Effector memory CD8-positive, alpha-beta T cell (primary cell): ENCODE measurements around the gene IREB2.

Experiments used
- ATAC-seq: fragments of 150-1000 bp; cut with Tn5 transposase; replicated peaks from 2 replicates; pipeline ENCODE4 v1.10.0; 2021; ENCODE audit warnings: mild to moderate bottlenecking, moderate library complexity
- DNase-seq, 3 experiments: peaks; one replicate each; pipeline ENCODE4 v3.0.0; 2021
- H3K27ac Mint-ChIP-seq, 2 donors: one replicate each; pipeline ENCODE4 v1.8.0; 2022; ENCODE audit warnings: mild to moderate bottlenecking in 2 of 2, mixed read lengths in 2 of 2, moderate library complexity in 2 of 2
- H3K27me3 Mint-ChIP-seq, 2 donors: one replicate each; pipeline ENCODE4 v1.8.0; 2022; ENCODE audit warnings: mixed read lengths in 2 of 2
- H3K36me3 Mint-ChIP-seq: one replicate; pipeline ENCODE4 v1.8.0; 2022; ENCODE audit warnings: mild to moderate bottlenecking, moderate library complexity, mixed read lengths; ENCODE audit not compliant: insufficient read depth
- H3K4me1 Mint-ChIP-seq, 2 donors: one replicate each; pipeline ENCODE4 v1.8.0; 2022; ENCODE audit warnings: low read depth in 2 of 2, mixed read lengths in 2 of 2
- H3K4me3 Mint-ChIP-seq, 2 donors: one replicate each; pipeline ENCODE4 v1.8.0; 2022; ENCODE audit warnings: mild to moderate bottlenecking in 2 of 2, mixed read lengths in 2 of 2, moderate library complexity in 2 of 2
- H3K9me3 Mint-ChIP-seq, 2 donors: one replicate each; pipeline ENCODE4 v1.8.0; 2022; ENCODE audit warnings: mixed read lengths in 2 of 2

Gene IREB2

DNA sequence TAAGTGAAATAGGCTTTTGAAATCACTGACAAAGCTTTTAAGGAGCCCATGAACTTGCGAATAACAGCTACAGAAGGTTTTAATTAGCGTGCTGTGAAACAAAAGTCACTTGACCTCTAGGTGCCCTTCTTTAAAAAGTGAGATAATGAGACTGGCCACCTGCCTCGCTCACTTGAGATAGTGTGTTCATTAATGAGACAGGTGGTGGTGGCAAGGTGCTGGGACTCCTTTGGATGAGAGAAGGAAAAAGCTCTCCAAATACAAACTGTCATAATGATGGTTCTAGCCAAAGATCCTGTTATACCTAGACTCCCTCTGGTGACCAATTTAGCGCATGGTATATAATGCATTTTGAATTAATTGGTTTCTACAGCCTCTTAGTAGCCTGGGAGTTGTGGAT lies 22.7 kb upstream of the IREB2 start:
- DNase-seq: no peak
- H3K4me1 Mint-ChIP-seq: no peaks in the 10 kb centered on the region
- no peak overlapping the region for H3K27ac Mint-ChIP-seq
- H3K4me3 Mint-ChIP-seq: no peak overlapping the region
- H3K9me3 Mint-ChIP-seq: no peaks in the 10 kb centered on the region
- H3K27me3 Mint-ChIP-seq: peaks cover 6 to 49% of the 10 kb centered on the region in 2 donors
- no peaks in the 10 kb centered on the region for H3K36me3 Mint-ChIP-seq
- ATAC-seq: no peak

DNA sequence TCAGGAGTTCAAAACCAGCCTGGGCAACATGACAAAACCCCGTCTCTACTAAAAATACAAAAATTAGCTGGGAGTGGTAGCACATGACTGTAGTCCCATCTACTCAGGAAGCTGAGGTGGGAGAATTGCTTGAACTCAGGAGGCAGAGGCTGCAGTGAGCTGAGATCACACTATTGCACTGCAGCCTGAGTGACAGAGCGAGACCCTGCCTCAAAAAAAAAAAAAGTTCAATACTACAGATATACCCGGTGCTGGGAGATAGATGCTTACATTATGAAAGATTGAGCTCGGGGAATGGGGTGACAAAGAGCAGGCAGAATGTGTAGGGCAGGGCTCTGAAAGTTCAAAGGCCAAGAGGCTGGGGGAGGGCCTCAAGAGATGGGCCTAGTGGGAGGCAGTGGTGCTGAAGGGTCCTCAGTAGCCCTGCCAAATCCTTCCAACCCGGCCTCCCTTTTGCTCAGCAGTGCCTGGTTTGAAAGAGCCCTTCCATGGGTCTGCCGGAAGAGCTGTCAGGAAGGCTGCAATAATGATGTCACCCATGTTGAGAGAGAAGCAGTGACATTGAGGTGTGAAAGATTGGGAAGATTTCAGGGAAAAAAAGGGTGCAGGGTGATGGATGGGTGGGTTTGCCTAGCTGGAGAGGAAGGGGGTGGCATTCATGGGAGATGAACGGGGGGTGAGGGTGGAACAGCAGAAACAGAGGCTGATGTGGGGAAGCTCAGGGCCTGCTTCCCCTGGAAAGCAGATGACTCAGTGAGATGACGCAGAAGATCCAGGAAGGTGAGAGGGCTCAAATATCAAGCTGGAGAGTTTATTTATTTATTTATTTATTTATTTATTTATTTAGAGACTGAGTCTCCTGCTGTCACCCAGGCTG lies 20.0 kb upstream of the IREB2 start:
- H3K36me3 Mint-ChIP-seq: no peaks in the 10 kb centered on the region
- peaks cover 0 to 39% of the 10 kb centered on the region in 2 donors for H3K27me3 Mint-ChIP-seq
- H3K4me1 Mint-ChIP-seq: peaks cover 0 to 3% of the 10 kb centered on the region in 2 donors
- no peak overlapping the region for H3K4me3 Mint-ChIP-seq
- DNase-seq (no peak), ATAC-seq (no peak)
- peak overlapping the region in 1 of 2 donors; percentile 24 for H3K27ac Mint-ChIP-seq
- H3K9me3 Mint-ChIP-seq: no peaks in the 10 kb centered on the region

DNA sequence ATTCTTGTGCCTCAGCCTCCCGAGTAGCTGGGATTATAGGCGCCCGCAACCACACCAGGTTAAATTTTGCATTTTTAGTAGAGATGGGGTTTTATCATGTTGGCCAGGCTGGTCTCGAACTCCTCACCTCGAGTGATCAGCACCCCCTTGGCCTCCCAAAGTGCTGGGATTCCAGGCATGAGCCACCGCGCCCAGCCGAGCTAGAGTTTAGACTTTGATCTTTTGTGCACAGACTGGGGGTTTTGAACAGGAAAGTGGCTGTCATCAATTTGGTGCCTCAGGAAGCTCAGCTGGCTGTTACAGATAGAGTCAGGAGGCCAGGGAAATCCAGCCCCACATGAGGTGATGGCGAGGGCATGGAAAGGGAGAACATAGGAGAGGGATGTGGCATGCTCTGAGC lies 19.3 kb upstream of the IREB2 start:
- Mint-ChIP-seq H3K36me3 (no peaks in the 10 kb centered on the region), H3K27me3 (peaks cover 0 to 42% of the 10 kb centered on the region in 2 donors), H3K27ac (no peak overlapping the region), H3K4me1 (peaks cover 0 to 3% of the 10 kb centered on the region in 2 donors), H3K4me3 (no peak overlapping the region), H3K9me3 (no peaks in the 10 kb centered on the region)
- ATAC-seq (no peak), DNase-seq (no peak)

DNA sequence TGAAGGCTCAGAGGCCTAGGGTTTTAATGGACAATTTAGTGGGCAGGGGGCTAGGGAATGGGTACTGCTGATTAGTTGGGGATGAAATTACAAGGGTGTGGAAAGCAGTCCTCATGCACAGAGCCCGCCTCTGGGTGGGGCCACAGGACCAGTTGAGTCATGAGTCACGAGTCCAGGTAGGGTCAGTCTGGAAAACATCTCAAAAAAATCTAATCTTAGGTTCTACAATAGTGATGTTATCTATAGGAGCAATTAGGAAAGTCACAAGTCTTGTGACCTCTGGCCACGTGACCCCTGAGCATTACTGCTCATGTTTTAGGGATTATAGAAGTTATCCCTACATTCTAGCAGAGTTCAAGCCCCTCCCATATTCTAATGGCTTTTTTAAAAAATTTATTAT lies 18.6 kb upstream of the IREB2 start:
- DNase-seq (no peak), ATAC-seq (no peak)
- Mint-ChIP-seq H3K4me1 (peaks cover 0 to 3% of the 10 kb centered on the region in 2 donors), H3K27me3 (peaks cover 7 to 42% of the 10 kb centered on the region in 2 donors), H3K9me3 (no peaks in the 10 kb centered on the region), H3K4me3 (no peak overlapping the region), H3K36me3 (no peaks in the 10 kb centered on the region), H3K27ac (no peak overlapping the region)

DNA sequence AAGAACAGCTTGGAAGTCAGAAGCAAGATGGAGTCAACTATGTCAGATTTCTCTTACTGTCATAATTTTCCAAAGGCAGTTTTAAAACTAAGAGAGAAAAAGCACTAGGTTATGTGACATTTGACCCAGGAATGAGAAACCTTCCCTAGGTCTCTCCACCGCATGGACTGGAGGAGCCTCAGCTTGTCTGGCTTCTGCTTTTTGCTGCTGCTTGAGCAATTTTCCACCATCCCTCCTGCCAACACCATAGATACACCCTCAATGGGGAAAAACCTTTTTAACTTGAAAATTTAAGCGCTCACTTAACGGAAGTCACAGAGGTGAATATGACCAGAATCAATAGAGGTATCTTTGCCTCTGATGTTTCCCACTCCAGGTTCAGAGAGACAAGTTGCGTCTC lies 17.8 kb upstream of the IREB2 start:
- peaks cover 0 to 3% of the 10 kb centered on the region in 2 donors for H3K4me1 Mint-ChIP-seq
- ATAC-seq: no peak
- H3K27me3 Mint-ChIP-seq: peaks cover 9 to 42% of the 10 kb centered on the region in 2 donors
- no peak for DNase-seq
- H3K36me3 Mint-ChIP-seq: no peaks in the 10 kb centered on the region
- H3K27ac Mint-ChIP-seq: no peak overlapping the region
- no peak overlapping the region for H3K4me3 Mint-ChIP-seq
- no peaks in the 10 kb centered on the region for H3K9me3 Mint-ChIP-seq

DNA sequence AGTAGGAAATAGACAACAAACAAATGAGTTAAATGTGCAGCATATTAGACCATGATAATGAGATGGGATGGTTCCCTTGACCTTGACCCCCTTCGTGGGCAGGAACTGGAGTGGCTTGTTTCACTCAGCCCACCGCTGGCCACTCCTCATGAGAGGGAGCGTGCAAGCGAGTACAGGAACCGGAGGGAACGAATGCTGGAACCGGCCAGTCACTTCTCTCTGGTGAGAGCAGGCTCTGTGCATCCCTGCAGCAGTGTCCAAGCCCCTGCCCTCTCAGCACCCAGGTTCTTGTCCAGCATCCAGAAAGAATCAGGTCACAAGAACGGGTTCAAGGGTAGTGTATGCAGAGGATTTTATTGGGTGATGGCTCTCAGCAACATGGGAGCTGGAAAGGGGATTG lies 17.2 kb upstream of the IREB2 start:
- Mint-ChIP-seq H3K4me3 (no peak overlapping the region), H3K27me3 (peaks cover 9 to 46% of the 10 kb centered on the region in 2 donors), H3K27ac (no peak overlapping the region), H3K36me3 (no peaks in the 10 kb centered on the region), H3K9me3 (no peaks in the 10 kb centered on the region), H3K4me1 (peaks cover 0 to 3% of the 10 kb centered on the region in 2 donors)
- ATAC-seq (no peak), DNase-seq (no peak)

DNA sequence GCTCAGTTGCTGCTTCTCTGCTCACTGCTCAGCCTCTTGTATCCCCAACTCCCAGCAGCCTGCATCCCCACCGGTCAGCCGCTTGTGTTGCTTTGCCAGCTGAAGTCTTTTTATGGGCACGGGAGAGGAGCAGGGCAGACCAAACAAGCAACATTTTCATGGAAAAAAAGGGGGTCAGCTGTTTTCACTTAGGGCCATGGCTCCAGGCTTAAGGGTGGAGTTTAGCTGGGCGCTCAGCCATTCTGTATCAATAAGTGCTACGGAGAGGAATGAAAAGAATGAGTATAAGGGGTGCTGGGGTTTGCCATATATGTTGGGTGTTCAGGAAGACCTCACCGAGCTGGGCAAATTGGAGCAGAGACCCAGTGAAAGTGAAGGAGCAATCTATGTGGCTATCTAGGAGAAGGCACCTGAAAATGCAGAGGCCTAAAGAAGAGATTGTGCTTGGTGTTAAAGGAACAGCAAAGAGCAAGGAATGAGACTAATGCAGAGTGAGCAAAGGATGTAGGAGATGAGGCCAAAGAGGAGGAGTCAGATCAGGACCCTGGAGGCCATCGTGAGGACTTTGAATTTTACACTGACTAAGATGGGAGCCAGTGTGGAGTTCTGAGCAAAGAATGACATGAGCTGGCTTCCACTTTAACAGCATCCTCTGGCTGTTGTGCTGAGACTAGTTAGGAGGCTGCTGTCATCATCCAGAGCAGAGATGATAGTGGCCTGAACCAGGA lies 16.6 kb upstream of the IREB2 start:
- ATAC-seq (no peak), DNase-seq (no peak)
- no peak overlapping the region for H3K4me3 Mint-ChIP-seq
- no peak overlapping the region for H3K27ac Mint-ChIP-seq
- no peaks in the 10 kb centered on the region for H3K9me3 Mint-ChIP-seq
- peaks cover 9 to 46% of the 10 kb centered on the region in 2 donors for H3K27me3 Mint-ChIP-seq
- H3K36me3 Mint-ChIP-seq: no peaks in the 10 kb centered on the region
- H3K4me1 Mint-ChIP-seq: peaks cover 0 to 5% of the 10 kb centered on the region in 2 donors

DNA sequence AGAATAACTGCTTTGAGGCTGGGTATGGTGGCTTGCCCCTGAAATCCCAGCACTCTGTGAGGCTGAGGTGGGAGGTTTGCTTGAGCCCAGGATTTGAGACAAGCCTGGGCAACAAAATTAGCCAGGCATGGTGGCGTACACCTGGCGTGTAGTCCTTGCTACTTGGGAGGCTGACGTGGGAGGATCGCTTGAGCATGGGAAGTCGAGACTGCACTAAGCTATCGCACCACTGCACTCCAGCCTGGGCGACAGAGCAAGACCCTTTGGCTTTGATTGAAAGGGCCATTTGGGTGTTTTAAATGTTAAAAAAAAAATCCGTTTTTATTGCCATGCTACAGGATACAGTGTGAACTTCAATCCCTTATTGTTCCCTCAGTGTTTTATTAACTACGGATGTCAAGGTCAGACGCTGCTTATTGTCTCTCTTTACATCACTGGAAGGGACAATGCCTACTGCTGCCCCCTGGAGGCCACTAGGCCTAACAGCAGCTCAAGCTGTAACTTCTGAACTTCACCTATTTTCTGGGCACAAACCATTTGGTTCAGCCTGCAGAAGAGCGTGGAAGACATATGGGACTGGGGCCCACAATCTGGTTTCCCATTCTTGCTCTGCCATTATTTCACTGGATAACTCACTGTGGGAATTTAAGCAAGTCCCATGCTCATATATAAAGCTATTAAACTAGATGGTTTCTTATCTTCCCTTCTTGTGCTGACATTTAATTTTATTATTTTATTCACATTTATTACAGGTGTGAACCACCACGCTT lies 15.3 kb upstream of the IREB2 start:
- Mint-ChIP-seq H3K27me3 (peaks cover 9 to 45% of the 10 kb centered on the region in 2 donors), H3K4me1 (peaks cover 0 to 5% of the 10 kb centered on the region in 2 donors), H3K27ac (no peak overlapping the region), H3K9me3 (no peaks in the 10 kb centered on the region), H3K36me3 (no peaks in the 10 kb centered on the region), H3K4me3 (no peak overlapping the region)
- DNase-seq: peak; percentile 51 to 64 (median 55)
- peak; percentile 89 for ATAC-seq

DNA sequence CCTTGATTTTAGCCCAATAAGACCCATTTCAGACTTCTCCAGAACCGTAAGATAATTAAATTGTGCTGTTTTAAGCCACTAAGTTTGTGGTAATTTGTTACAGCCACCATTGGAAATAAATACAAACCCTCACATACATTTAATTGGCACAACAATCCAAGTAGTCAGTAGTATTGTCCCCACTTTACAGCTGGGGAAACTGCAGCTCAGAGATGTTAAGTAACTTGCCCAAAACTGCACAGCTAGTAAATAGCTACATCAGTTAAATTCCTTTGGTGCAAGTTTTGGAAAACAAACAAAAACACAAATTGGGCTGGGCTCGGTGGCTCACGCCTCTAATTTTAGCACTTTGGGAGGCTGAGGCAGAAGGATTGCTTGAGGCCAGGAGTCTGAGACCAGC lies 13.3 kb upstream of the IREB2 start:
- H3K9me3 Mint-ChIP-seq: no peaks in the 10 kb centered on the region
- ATAC-seq (no peak), DNase-seq (no peak)
- peaks cover 16 to 38% of the 10 kb centered on the region in 2 donors for H3K27me3 Mint-ChIP-seq
- no peaks in the 10 kb centered on the region for H3K36me3 Mint-ChIP-seq
- peaks cover 0 to 5% of the 10 kb centered on the region in 2 donors for H3K4me1 Mint-ChIP-seq
- no peak overlapping the region for H3K27ac Mint-ChIP-seq
- H3K4me3 Mint-ChIP-seq: no peak overlapping the region

DNA sequence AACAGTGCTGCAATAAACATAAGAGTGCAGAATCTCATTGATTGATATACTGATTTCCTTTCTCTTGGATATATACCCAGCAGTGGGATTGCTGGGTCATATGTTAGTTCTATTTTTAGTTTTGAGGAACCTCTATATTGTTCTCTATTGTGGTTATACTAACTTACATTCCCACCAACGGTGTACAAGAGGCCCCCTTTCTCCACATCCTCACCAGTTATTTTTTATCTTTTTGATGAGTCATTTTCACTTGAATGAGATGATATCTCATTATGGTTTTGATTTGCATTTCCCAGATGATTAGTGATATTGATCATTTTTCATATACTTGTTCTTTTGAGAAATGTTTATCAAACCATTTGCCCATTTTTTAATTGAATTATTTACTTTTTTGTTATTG lies 12.4 kb upstream of the IREB2 start:
- DNase-seq (no peak), ATAC-seq (no peak)
- Mint-ChIP-seq H3K27me3 (peaks cover 26 to 48% of the 10 kb centered on the region in 2 donors), H3K27ac (no peak overlapping the region), H3K9me3 (no peaks in the 10 kb centered on the region), H3K4me3 (no peak overlapping the region), H3K36me3 (no peaks in the 10 kb centered on the region), H3K4me1 (peaks cover 0 to 5% of the 10 kb centered on the region in 2 donors)

DNA sequence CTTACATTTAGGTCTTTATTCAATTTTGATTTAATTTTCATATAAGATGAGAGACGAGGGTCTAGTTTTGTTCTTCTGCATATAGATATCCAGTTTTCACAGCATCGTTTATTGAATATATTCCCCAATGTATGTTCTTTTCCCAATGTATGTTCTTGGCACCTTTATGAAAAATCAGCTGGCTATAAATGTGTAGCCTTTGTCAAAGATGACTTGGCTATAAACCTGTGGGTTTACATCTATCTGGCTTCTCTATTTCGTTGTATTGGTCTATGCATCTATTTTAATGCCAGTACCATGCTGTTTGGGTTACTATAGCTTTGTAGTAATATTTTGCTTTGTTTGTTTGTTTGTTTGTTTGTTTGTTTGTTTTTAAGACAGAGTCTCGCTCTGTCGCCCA lies 11.7 kb upstream of the IREB2 start:
- DNase-seq (no peak), ATAC-seq (no peak)
- H3K36me3 Mint-ChIP-seq: no peaks in the 10 kb centered on the region
- H3K4me3 Mint-ChIP-seq: no peak overlapping the region
- H3K27ac Mint-ChIP-seq: no peak overlapping the region
- peaks cover 32 to 54% of the 10 kb centered on the region in 2 donors for H3K27me3 Mint-ChIP-seq
- H3K4me1 Mint-ChIP-seq: peaks cover 0 to 5% of the 10 kb centered on the region in 2 donors
- H3K9me3 Mint-ChIP-seq: no peaks in the 10 kb centered on the region

DNA sequence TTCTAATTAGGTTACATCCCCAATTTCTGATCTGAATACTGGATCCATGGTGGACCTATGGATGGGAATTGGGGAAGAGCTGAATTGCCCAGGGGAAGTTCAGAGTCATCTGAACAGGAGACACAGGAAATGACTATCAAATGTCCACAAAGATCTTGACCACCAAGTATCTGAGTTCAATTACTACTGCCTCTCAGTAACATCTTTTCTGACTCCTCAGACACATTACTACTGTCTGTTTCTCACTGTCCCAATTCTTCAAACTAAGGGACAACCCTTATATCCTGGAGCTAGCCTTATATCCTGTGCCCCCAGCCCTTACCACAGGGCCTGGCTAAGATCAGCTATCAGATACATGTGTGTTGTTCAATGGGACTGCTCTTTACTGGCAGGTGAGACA lies 10.1 kb upstream of the IREB2 start:
- Mint-ChIP-seq H3K9me3 (no peaks in the 10 kb centered on the region), H3K4me1 (peaks cover 0 to 2% of the 10 kb centered on the region in 2 donors), H3K27me3 (peaks cover 40 to 63% of the 10 kb centered on the region in 2 donors), H3K36me3 (no peaks in the 10 kb centered on the region), H3K27ac (no peak overlapping the region), H3K4me3 (no peak overlapping the region)
- ATAC-seq (no peak), DNase-seq (no peak)

DNA sequence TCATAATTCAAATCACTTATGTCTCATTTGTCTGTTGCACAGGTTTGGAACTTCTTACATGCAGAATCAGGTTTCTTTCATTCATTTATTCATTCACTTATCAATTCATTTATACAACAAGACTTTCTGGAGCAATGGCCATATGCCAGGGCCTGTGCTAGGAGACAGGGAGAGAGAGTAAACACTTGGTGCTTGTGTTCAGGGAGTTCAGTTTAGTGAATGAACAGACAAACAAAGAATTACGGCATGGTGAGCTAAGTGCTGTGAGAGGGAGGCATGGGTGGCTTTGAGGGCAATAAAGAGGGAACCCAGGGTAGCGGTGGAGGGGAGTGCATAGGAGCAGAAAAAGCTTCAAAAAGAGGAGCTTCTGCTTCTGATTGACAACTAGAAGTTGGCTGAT lies 8.5 kb upstream of the IREB2 start:
- Mint-ChIP-seq H3K27me3 (peaks cover 37 to 57% of the 10 kb centered on the region in 2 donors), H3K36me3 (peaks cover 4% of the 10 kb centered on the region), H3K4me1 (peaks cover 0 to 2% of the 10 kb centered on the region in 2 donors), H3K9me3 (no peaks in the 10 kb centered on the region), H3K4me3 (no peak overlapping the region), H3K27ac (no peak overlapping the region)
- ATAC-seq (no peak), DNase-seq (no peak)
